ENCODE results near the gene KDM4F. TPM values are rescaled to one million over a fixed set of nuclear protein-coding genes. Genes with fewer than 3 reads are reported as not detected.
A peak's percentile ranks its signal among the peaks of the same experiment; 100 is the strongest.

Gene KDM4F
- total and polyA plus RNA-seq, 2 experiments from 2014 or later = not detected

DNA sequence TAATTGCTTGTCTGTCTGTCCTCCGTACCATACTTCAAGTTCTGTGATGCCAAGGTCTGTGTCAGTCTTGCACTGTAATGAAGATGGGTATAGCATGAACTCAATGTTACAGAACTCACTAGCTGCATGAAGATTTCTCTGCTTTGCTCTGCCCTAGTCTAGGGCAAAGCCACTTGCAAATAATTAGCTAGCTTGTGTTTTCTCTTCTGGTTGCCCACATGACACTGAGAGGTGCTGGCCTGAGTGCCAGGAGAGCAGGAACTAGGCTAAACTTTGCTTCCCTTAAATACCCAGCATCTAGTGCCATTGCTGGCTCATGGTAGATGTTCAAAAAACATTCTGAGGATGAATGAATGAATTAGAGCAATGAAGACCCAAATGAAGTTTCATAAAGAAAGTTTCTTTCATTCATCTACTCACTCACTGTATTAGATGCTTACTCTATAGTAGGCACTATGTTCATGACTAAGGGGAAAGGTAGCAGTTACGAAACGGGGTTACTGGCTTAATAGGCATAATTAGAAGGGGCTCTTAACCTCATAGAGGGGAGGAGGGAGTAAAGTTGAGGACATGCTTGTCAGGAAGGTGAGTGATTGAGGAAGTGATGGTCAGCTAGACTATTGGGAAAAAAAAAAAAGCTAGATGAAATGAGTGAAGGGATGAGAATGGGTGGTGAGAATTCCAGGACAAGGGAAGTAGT is 36.0 kb downstream of the KDM4F start:
- peaks cover 3% of the 10 kb centered on the region for H3K27me3 ChIP-seq
- no peaks in the 10 kb centered on the region for H3K9me3 ChIP-seq (ENCODE audit: low read depth)
- no peaks in the 10 kb centered on the region for H3K4me1 ChIP-seq (ENCODE audit: low read depth)
- H3K36me3 ChIP-seq = no peaks in the 10 kb centered on the region
- TF ChIP-seq, protein P1, sequence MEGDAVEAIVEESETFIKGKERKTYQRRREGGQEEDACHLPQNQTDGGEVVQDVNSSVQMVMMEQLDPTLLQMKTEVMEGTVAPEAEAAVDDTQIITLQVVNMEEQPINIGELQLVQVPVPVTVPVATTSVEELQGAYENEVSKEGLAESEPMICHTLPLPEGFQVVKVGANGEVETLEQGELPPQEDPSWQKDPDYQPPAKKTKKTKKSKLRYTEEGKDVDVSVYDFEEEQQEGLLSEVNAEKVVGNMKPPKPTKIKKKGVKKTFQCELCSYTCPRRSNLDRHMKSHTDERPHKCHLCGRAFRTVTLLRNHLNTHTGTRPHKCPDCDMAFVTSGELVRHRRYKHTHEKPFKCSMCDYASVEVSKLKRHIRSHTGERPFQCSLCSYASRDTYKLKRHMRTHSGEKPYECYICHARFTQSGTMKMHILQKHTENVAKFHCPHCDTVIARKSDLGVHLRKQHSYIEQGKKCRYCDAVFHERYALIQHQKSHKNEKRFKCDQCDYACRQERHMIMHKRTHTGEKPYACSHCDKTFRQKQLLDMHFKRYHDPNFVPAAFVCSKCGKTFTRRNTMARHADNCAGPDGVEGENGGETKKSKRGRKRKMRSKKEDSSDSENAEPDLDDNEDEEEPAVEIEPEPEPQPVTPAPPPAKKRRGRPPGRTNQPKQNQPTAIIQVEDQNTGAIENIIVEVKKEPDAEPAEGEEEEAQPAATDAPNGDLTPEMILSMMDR (IDR thresholded peaks at IDR 0.05; ENCODE audit: low read depth, low read length) = no peak
- no peak overlapping the region for H3K4me3 ChIP-seq
- DNase-seq (ENCODE audit: low read depth in 1 of 2, low spot score in 1 of 2) = no peak
- H3K27ac ChIP-seq = no peak overlapping the region

GRCh38 chr11:95086151-95086550 is 36.9 kb downstream of the KDM4F start:
- Histone ChIP-seq H3K36me3 (no peaks in the 10 kb centered on the region), H3K27me3 (peaks cover 7% of the 10 kb centered on the region), H3K4me3 (no peak overlapping the region), H3K27ac (no peak overlapping the region), H3K9me3 (ENCODE audit: low read depth) (no peaks in the 10 kb centered on the region), H3K4me1 (ENCODE audit: low read depth) (no peaks in the 10 kb centered on the region)
- TF ChIP-seq, protein P1 (IDR thresholded peaks at IDR 0.05; ENCODE audit: low read depth, low read length) = no peak
- DNase-seq (ENCODE audit: low read depth in 1 of 2, low spot score in 1 of 2) = no peak

DNA sequence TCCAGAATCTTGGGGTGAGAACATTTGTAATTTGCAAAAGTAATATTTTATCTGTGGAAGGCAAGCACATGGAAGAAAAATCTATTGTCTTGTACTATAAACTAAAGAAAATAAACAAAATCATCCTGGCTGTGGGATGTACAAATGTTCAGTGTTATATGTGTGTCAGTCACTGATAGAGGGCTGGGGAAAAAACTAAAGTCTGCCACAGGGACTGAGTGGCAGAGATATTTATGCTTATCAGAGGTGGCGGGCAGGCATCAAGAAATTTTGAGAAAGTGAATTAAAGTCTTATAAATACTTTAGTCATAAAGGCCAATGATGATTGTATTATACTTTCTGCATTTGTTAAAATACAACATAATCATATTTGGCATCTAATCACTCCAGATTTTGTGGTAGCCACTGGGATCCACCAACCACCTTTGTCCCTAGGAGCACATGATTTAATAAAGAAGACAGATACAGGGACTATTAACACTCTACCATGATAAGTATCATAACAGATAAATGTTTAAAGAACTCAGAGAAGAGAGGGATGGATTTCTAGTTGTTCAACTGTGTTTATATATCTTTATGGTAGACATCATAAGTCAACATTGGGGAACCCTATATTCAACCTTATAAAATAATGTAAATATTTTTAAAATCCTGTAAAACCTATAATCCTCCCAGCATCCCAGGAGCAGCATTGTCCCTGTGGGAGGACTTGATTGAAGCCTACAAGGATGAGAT is 37.8 kb downstream of the KDM4F start:
- no peak for DNase-seq (ENCODE audit: low read depth in 1 of 2, low spot score in 1 of 2)
- TF ChIP-seq, protein P1 (IDR thresholded peaks at IDR 0.05; ENCODE audit: low read depth, low read length) = no peak
- Histone ChIP-seq H3K9me3 (ENCODE audit: low read depth) (no peaks in the 10 kb centered on the region), H3K36me3 (no peaks in the 10 kb centered on the region), H3K27me3 (peaks cover 7% of the 10 kb centered on the region), H3K4me3 (no peak overlapping the region), H3K4me1 (ENCODE audit: low read depth) (no peaks in the 10 kb centered on the region), H3K27ac (no peak overlapping the region)

DNA sequence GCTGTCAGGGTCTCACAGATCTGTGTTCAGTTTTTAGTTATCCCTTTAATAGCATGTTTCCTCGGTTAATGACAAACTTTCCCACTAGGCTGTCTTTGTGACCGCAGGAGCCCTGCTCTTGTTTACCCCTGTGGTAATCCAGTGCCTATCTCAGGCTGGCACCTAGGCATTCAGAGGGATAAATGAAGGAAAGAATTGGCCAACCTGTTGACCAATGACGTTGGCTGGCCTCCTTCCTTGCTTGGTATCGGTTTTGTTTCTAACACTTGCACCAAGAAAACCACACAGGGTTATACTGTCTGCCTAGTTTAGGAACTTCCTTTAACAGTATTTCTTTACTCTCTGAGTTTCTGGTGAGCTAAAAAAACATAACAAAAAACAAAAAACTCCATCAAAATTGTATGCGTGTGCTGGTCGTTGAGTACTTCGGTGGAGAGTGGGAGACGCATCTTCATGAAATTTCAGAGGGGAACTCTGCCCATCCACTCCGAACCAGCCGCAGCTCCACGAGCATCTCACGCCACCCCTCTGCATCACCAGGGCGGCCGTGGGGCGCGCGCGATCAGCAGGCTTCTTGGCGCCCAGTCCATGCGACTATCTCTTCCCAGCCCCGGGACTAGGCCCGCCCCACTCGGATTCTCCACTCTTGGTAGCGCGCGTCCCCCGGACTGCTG is 39.9 kb downstream of the KDM4F start:
- Histone ChIP-seq H3K27me3 (peaks cover 7% of the 10 kb centered on the region), H3K9me3 (ENCODE audit: low read depth) (no peaks in the 10 kb centered on the region), H3K4me3 (peak overlapping the region; percentile 66), H3K27ac (no peak overlapping the region), H3K4me1 (ENCODE audit: low read depth) (no peaks in the 10 kb centered on the region), H3K36me3 (no peaks in the 10 kb centered on the region)
- DNase-seq (ENCODE audit: low read depth in 1 of 2, low spot score in 1 of 2) = no peak
- TF ChIP-seq, protein P1 (IDR thresholded peaks at IDR 0.05; ENCODE audit: low read depth, low read length) = no peak

GRCh38 chr11:95089620-95090542 is 40.7 kb downstream of the KDM4F start, which contains the start of gene ENDOD1:
Gene ENDOD1 (plus strand): TSS chr11:95089846. CDS start chr11:95089928, 82 bp downstream.
- H3K4me1 ChIP-seq (ENCODE audit: low read depth) = no peaks in the 10 kb centered on the region
- TF ChIP-seq, protein P1 (IDR thresholded peaks at IDR 0.05; ENCODE audit: low read depth, low read length) = peak; percentile 10
- peak; percentile 89 to 90 for DNase-seq (ENCODE audit: low read depth in 1 of 2, low spot score in 1 of 2)
- no peaks in the 10 kb centered on the region for H3K36me3 ChIP-seq
- H3K27me3 ChIP-seq = peaks cover 7% of the 10 kb centered on the region
- no peaks in the 10 kb centered on the region for H3K9me3 ChIP-seq (ENCODE audit: low read depth)
- H3K4me3 ChIP-seq = peak within 1 kb of the TSS; percentile 66
- H3K27ac ChIP-seq = no peak within 1 kb of the TSS
